H1 (cell line): Measurements from ENCODE around the gene GATB.

Experiments
- TCF12 ChIP-seq: IDR thresholded peaks from 2 replicates; pipeline ENCODE4 v1.6.1; 2011; ENCODE audit warnings: low read depth, mild to moderate bottlenecking, low read length
- TF ChIP-seq, protein P1 (sequence below), 3 experiments: IDR thresholded peaks; 1 replicate in 2 of 3; 2 replicates in 1 of 3; pipeline versions ENCODE4 v1.5.1 to v1.6.1; 2011; ENCODE audit warnings: low read length in 3 of 3, mild to moderate bottlenecking in 3 of 3, inconsistent platforms in 2 of 3, low read depth in 1 of 3, moderate library complexity in 1 of 3; ENCODE audit not compliant: insufficient read depth in 1 of 3; ENCODE audit errors: control extremely low read depth in 1 of 3

DNA sequence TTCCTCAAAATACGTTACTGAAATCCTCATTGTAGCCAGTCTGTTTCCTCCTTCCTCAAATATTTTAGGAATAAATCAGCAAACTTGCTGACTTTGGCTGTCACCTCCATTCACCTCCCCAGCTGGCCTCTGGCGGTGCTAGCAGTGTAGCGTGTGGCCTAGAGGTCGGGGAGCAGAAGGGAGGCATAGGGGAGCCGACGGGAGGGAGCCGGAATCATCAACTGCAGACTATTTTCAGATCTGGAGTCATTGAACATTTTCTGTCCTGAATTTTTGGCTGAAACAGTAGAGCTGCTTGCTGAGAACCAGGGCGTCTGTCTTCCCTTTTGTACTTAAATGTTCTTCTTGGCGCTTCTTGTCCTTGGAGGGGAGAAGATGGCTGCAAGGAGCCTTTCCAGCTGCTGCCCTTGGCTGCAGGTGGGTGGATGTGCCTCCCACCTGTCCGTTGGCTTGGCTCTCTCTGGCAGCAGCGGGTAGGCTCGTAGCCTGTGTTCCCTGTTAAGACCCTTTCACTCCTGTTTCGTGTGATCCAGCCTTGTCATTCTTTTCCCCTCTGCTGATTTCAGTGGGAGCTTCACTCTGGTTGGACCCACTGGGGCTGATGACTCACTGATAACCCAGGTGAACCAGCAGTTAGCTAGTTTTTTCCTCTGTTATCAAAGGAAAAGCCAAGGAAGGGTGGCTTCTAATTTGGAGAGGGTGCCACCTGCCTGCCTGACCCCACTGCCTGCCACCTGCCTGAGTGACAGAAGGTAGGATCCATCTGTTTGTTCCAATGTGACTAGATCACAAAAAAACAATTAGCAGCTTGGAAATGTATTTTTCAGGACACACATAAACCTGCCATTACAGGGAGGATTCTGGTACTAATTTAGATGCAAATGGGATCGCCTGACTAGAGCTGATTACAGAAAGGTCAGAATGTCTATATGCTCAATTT, 135.9 kb downstream of the GATB start:
- TF ChIP-seq, protein P1, sequence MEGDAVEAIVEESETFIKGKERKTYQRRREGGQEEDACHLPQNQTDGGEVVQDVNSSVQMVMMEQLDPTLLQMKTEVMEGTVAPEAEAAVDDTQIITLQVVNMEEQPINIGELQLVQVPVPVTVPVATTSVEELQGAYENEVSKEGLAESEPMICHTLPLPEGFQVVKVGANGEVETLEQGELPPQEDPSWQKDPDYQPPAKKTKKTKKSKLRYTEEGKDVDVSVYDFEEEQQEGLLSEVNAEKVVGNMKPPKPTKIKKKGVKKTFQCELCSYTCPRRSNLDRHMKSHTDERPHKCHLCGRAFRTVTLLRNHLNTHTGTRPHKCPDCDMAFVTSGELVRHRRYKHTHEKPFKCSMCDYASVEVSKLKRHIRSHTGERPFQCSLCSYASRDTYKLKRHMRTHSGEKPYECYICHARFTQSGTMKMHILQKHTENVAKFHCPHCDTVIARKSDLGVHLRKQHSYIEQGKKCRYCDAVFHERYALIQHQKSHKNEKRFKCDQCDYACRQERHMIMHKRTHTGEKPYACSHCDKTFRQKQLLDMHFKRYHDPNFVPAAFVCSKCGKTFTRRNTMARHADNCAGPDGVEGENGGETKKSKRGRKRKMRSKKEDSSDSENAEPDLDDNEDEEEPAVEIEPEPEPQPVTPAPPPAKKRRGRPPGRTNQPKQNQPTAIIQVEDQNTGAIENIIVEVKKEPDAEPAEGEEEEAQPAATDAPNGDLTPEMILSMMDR (IDR thresholded peaks at IDR 0.05; ENCODE audit: control extremely low read depth in 1 of 3, insufficient read depth in 1 of 3, low read depth in 1 of 3, low read length in 3 of 3): no peak
- no peak for TF ChIP-seq TCF12
